ENCODE measurements around the gene NTN1.

NTN1 gene

DNA sequence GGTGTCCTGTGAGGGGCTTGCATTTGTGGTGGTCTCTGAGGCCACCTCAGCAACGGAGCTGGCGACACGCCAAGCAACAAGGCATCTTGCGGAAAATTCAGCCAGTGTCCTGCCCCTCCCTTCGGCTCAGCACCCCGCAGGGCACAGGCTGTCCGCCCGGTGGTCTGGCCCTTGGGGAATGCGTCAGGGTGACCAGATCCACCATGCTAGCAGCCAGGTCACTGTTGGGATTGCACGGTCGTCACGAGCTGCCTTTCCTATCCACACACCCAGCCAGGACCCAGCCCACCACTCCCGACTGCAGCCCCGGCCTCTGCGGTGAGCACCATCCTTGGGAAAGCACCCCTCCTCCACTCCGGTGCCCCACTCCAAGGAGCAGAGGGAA is 221.2 kb downstream of the NTN1 start:
- DNase-seq (ENCODE audit: low spot score): no peak
- no peak overlapping the region for H3K4me3 ChIP-seq
- TF ChIP-seq, protein P1, sequence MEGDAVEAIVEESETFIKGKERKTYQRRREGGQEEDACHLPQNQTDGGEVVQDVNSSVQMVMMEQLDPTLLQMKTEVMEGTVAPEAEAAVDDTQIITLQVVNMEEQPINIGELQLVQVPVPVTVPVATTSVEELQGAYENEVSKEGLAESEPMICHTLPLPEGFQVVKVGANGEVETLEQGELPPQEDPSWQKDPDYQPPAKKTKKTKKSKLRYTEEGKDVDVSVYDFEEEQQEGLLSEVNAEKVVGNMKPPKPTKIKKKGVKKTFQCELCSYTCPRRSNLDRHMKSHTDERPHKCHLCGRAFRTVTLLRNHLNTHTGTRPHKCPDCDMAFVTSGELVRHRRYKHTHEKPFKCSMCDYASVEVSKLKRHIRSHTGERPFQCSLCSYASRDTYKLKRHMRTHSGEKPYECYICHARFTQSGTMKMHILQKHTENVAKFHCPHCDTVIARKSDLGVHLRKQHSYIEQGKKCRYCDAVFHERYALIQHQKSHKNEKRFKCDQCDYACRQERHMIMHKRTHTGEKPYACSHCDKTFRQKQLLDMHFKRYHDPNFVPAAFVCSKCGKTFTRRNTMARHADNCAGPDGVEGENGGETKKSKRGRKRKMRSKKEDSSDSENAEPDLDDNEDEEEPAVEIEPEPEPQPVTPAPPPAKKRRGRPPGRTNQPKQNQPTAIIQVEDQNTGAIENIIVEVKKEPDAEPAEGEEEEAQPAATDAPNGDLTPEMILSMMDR (IDR thresholded peaks at IDR 0.05): no peak
- peak overlapping the region in 1 of 2 donors; percentile 98 for H3K27ac ChIP-seq

DNA sequence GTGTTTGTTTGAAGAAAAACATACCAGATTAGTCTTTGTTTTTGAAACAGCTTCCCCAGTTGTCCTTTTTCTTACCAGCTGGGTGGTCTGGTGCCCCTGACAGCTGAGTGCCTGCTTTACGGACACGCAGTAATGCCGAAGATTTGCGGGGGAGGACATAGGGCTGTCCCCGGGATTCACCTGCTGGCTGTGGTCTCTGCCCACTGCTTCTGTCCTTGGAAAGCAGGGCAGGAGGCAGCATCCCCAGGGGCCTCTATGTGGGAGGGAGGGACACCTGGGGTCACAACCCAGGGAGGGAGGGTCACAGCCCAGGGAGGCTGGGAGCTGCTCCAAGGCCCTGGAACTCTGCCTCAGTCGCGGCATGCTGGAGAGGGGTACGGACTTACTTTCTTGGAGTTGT is 221.7 kb downstream of the NTN1 start:
- peak overlapping the region in 1 of 2 donors; percentile 98 for H3K27ac ChIP-seq
- DNase-seq (ENCODE audit: low spot score): no peak
- H3K4me3 ChIP-seq: no peak overlapping the region
- TF ChIP-seq, protein P1 (IDR thresholded peaks at IDR 0.05): no peak

DNA sequence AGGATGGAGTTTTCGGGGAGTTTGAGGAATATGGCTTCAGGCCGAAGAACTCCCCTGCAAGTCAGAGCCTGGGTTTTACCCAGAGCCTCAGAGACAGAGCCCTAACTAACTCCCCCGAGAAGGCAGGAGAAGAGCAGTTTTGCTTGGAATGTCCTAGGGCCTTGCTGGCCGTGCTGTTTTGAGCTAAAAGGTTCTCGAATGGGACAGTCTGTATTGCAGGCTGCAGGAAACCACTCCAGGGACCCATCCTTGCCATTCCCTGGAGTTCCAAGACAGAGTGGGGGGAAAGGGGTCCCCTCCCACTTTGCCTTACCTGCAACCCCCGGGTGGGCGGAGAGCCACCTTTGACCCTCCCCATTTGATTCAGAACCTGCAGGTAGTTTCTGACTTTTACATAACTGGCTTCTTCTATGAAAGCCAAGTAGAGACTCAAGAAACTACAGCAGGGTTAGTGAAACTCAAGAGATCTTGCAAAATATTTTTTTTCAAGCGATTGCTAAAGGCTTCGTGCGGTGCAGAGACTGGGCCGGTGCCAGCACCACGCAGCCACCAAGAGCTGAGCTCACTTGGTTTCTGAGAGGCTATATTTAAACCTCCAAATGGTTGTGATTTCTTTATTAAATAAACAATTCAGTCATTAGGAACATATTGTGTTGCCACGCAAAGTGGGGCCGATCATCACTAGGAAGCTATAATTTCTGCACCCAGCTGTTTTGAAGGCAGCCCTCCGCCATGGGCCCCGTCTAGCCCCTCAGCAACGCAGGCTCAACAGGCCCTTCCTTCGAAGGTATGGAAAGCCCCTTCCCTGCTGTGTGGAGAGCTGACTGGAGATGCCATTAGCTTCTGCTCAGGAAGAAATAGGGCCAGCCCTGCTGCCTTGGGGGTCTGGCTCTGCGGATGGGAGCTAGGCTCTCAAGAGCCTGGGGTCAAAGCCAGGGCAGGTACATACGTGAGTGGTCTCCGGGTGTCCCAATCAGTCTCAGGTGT is 223.0 kb downstream of the NTN1 start:
- TF ChIP-seq, protein P1 (IDR thresholded peaks at IDR 0.05): no peak
- Histone ChIP-seq H3K27ac (peak overlapping the region; percentile 56 to 63), H3K4me3 (no peak overlapping the region)
- no peak for DNase-seq (ENCODE audit: low spot score)

DNA sequence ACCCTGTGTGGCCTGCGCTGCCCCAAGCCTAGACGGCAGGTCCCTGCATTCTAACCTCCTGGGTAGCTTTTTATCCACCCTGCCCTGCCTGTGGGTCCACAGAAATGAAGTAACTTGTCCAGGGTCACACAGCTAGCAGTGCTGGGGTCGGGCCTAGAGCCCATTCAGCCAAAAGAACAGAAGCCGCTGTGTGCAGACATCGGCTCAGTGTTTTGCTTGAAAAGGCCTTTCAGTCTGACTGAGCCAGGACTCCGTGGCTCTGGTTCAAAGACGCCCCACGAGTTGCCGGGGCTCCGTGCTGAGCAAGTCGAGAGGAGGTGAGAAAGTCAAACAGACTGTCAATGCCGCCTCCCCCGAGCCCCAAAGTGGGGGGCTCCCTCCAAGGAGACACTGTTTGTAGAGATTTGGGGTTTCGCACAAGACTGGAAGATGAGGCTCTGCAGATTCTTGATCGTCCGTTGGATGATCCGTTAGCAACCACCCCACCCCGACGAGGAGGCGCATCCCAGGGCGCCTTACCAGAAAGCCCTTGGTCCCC is 226.2 kb downstream of the NTN1 start:
- no peak for DNase-seq (ENCODE audit: low spot score)
- TF ChIP-seq, protein P1 (IDR thresholded peaks at IDR 0.05): no peak
- Histone ChIP-seq H3K4me3 (no peak overlapping the region), H3K27ac (no peak overlapping the region)

DNA sequence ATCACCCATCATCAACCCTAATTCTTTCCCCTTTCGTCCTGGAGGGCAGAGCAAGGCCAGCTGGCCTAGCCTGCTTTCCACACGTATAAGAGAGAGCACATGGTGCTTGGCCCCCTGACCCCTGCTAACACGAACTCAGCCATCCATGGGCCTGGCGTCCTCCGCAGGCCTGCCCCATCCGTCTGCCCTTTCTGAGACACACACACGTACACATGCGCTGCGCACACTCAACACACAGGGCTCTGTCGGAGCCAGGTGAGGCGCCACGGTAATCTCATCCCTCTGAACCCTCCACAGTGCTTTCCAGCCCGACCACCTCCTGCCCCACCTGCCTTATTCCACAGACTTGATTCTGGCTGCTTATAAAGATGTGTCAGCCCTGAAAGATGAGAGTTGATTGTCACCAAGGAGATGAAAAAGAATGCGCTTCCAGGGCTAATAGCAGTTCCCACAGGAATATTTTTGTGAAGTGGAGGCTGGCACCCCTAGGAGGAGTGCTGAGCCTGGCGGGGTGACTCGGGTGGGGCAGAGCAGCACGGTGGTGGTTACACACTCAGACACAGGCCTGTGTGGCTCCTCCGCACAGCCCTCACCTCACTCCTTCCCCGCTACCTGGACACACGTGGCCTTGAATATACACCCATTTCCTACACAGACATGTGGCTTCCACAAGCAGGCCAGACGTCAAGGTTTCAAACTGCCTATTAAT is 228.1 kb downstream of the NTN1 start:
- no peak overlapping the region for H3K27ac ChIP-seq
- DNase-seq (ENCODE audit: low spot score): no peak
- TF ChIP-seq, protein P1 (IDR thresholded peaks at IDR 0.05): no peak
- H3K4me3 ChIP-seq: no peak overlapping the region

DNA sequence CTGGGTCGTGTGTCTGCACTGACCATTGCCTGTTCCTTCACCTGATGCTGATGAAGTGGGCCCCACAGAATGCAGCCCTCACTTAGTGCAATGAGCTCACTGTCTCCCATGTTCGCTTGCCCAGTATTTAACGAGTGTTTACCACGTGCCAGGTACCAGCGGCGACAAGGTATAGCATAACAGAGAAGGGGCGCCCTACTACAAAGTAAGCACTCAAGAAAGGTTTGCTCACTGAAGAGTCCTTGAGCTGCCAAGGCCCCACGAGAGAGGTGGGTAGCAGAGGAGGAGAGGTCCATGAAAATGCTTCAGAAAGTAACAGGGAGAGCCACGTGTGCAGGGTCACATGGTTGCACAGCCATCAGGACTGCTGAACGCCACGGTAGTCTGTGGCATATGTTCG is 230.0 kb downstream of the NTN1 start:
- no peak overlapping the region for H3K27ac ChIP-seq
- DNase-seq (ENCODE audit: low spot score): no peak
- H3K4me3 ChIP-seq: no peak overlapping the region
- TF ChIP-seq, protein P1 (IDR thresholded peaks at IDR 0.05): no peak

Measured in coronary artery (tissue), 2 donors.